ENCODE data around the gene ACAP3. TPM values are rescaled to one million over a fixed set of nuclear protein-coding genes. Genes with fewer than 3 reads are reported as not detected.
A peak's percentile ranks its signal among the peaks of the same experiment; 100 is the strongest.

Gene ACAP3
- total RNA-seq, 1 donor from 2014 or later = 86.6 TPM

- DNase-seq (ENCODE audit: low spot score) = no peak
These were observed 7.4 kb downstream of the ACAP3 start for GRCh38 chr1:1300352-1300739.

- DNase-seq (ENCODE audit: low spot score) = no peak
These were observed 7.9 kb downstream of the ACAP3 start for GRCh38 chr1:1299686-1300351.

GRCh38 chr1:1298861-1299685 is 8.7 kb downstream of the ACAP3 start:
- DNase-seq (ENCODE audit: low spot score) = no peak

- DNase-seq (ENCODE audit: low spot score) = no peak
These were observed 9.8 kb downstream of the ACAP3 start for GRCh38 chr1:1297802-1298424.

- no peak for DNase-seq (ENCODE audit: low spot score)
These were observed 11.4 kb downstream of the ACAP3 start for GRCh38 chr1:1296070-1297061.

- no peak for DNase-seq (ENCODE audit: low spot score)
These were observed 12.4 kb downstream of the ACAP3 start for GRCh38 chr1:1295154-1295923.

- DNase-seq (ENCODE audit: low spot score) = no peak
These were observed 13.4 kb downstream of the ACAP3 start for GRCh38 chr1:1294250-1294890.

GRCh38 chr1:1293263-1294249 is 14.2 kb downstream of the ACAP3 start:
- DNase-seq (ENCODE audit: low spot score) = no peak

- DNase-seq (ENCODE audit: low spot score) = no peak
These were observed 14.9 kb downstream of the ACAP3 start for GRCh38 chr1:1292851-1293250.

- no peak for DNase-seq (ENCODE audit: low spot score)
These were observed 15.3 kb downstream of the ACAP3 start for GRCh38 chr1:1292442-1292779.

GRCh38 chr1:1291548-1292441 is 15.9 kb downstream of the ACAP3 start:
- peak; percentile 79 for DNase-seq (ENCODE audit: low spot score)

GRCh38 chr1:1291023-1291528 is 16.7 kb downstream of the ACAP3 start:
- no peak for DNase-seq (ENCODE audit: low spot score)

GRCh38 chr1:1290238-1290731 is 17.4 kb downstream of the ACAP3 start:
- DNase-seq (ENCODE audit: low spot score) = peak; percentile 56

GRCh38 chr1:1287288-1288110 is 20.2 kb downstream of the ACAP3 start:
- DNase-seq (ENCODE audit: low spot score) = no peak

- DNase-seq (ENCODE audit: low spot score) = no peak
These were observed 21.1 kb downstream of the ACAP3 start for GRCh38 chr1:1286313-1287261.

Data from mucosa of gallbladder (tissue), 1 donor.